Measurements from ENCODE around the gene IFT81.
"Not testable (repeated sequence)": the region's sequence is repeated elsewhere in the genome, so short reads cannot be mapped to it uniquely, and the experiment has no call there.

Gene IFT81

GRCh38 chr12:110247340-110248095, 123.4 kb downstream of the IFT81 start:
- DNase-seq, result no peak

- no peak for DNase-seq
Measured at GRCh38 chr12:110248096-110248447, 123.9 kb downstream of the IFT81 start.

- peak; percentile 27 for DNase-seq
Measured at GRCh38 chr12:110249105-110249504, 124.9 kb downstream of the IFT81 start.

- DNase-seq, result no peak
Measured at GRCh38 chr12:110249716-110250225, 125.6 kb downstream of the IFT81 start.

- DNase-seq, result no peak
Measured at GRCh38 chr12:110251381-110251780, 127.2 kb downstream of the IFT81 start.

- DNase-seq, result no peak
Measured at GRCh38 chr12:110252716-110253115, 128.6 kb downstream of the IFT81 start.

- no peak for DNase-seq
Measured at GRCh38 chr12:110253176-110253575, 129.0 kb downstream of the IFT81 start.

GRCh38 chr12:110254971-110255540, 130.9 kb downstream of the IFT81 start:
- DNase-seq, result no peak

- not testable (repeated sequence) for DNase-seq
Measured at GRCh38 chr12:110255890-110256456, 131.8 kb downstream of the IFT81 start.

GRCh38 chr12:110256780-110257431, 132.7 kb downstream of the IFT81 start:
- DNase-seq, result peak; percentile 30

GRCh38 chr12:110258466-110258865, 134.3 kb downstream of the IFT81 start:
- DNase-seq, result no peak

- DNase-seq, result peak; percentile 77
Measured at GRCh38 chr12:110262442-110263388, 138.6 kb downstream of the IFT81 start.

- no peak for DNase-seq
Measured at GRCh38 chr12:110266381-110266960, 142.3 kb downstream of the IFT81 start.

GRCh38 chr12:110266980-110267620, 142.9 kb downstream of the IFT81 start:
- DNase-seq, result peak; percentile 93
